HG02610 (cell line): Measurements from ENCODE around the gene CRX.
"Not testable (repeated sequence)": the region's sequence is repeated elsewhere in the genome, so short reads cannot be mapped to it uniquely, and the experiment has no call there.

Source experiments
- ATAC-seq: cut with Tn5 transposase; IDR thresholded peaks from one replicate; pipeline ENCODE4 v1.9.1; 2021; ENCODE audit warnings: mild to moderate bottlenecking, moderate library complexity; ENCODE audit not compliant: unreplicated experiment

The CRX gene

DNA sequence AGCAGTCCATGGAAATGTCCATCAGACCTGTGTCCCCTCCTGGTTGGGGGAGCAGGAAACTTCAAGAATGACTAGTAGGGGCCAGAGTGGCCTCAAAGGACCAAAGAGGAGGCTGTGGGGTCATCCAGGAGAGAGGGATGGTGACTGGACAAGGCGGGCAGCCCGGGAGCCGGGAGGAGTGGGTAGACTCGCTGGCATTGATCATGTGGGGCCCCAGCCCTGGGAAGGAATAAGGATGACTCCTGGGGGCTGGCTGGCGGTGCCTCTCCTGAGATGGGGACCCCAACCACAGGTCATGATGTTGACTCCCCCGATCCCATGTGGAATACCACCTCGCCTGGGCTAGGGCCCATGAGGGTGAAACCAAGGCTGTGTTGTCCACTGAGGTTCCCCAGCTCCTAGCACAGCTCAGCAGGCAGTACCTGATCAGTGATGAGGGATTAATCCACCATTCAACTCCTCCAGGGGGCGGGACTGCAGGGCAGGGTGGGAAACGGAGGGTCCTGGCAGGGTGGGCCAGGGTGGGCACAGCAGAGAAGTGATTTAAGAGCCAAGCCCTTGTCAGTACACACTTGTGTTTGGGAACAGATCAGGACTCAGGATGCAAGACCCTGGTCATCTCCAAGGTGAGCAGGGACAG is 37.0 kb downstream of the CRX start, which contains the start of gene TPRX2:
TSS of gene TPRX2 (plus strand) at position 590 of the 640 bp plus-strand sequence. CDS start at position 602, 12 bp downstream.
- not testable (repeated sequence) for ATAC-seq

GRCh38 chr19:47859838-47860237 is 38.1 kb downstream of the CRX start:
- not testable (repeated sequence) for ATAC-seq

- ATAC-seq: no peak
Observed at GRCh38 chr19:47860602-47861297, 39.0 kb downstream of the CRX start.

DNA sequence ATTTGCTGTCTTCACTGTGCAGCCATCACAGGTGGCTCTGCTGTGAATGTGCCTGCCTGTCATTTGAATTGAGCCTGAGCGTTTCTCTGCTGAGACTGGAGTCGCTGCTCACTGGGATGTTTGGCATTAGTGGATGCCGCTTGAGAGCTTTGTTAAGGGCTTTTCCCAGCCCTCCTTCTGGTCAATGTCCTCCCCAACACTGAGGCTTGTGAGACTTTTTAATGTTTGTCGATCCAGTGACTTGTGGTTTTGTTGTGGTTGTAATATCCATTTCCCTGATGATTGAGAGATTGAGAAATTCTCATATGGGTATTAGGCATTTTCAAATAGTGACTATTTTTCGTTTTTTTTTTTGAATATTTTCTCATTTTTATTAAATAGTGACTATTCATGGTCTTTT is 39.9 kb downstream of the CRX start:
- no peak for ATAC-seq

GRCh38 chr19:47863514-47863936 is 41.8 kb downstream of the CRX start:
- no peak for ATAC-seq

DNA sequence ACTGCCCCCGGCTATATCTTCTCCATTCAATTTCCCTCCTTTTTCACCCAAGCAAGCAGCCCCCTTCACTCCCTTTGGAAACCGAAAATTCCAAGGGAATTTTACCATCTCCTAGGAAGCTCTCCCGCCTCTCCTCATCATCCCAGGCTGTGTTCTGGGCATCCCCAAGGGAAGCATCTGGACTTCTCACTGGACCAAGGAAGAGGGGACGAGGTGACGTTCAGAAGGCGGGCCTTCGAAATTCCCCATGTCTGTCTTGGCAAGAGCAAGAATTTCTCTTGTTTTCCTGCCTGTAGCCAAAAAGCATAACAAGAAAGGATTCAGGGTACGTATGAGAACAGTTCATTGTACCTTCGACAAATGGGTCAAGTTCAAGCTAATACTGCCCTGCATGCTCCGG is 43.4 kb downstream of the CRX start:
- ATAC-seq: no peak

DNA sequence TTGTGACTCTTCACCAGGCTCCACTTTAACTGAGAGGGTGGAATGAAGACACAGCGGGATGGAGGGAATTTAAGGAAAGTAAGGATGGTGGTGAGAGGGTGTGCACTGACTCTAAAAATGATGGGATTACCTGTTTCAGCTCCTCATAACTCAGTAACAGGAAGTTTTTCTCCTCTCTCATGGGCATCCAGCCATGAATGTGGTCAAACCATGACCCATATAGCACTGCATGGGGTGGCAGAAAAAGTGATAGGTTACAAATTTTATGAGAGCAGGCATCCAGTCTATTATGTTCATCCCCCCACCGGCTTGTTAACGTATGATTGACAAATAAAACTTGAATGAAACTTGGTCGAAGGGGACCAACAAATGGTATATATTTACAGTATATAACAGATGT is 57.2 kb downstream of the CRX start:
- no peak for ATAC-seq

- not testable (repeated sequence) for ATAC-seq
Observed at GRCh38 chr19:47879385-47879784, 57.6 kb downstream of the CRX start.

- ATAC-seq: no peak
Observed at GRCh38 chr19:47881757-47882156, 60.0 kb downstream of the CRX start.

DNA sequence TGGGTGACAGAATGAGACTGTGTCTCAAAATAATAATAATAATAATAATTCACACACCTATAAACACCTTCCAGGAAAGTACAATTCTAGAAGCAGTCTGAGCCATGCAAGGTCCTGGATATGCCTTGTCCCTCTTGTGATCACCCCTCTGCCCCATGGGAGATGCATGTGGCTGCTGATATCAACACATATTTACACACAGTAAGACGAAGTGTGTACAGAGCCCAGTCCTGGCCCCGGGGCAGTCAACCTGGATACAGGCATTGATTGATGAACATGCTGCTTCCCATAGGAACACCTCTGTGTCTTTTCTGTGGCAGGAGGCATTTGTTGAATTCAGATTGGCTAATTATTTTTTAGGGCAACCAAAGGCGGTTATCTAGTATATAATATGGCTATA is 61.2 kb downstream of the CRX start:
- ATAC-seq: no peak

DNA sequence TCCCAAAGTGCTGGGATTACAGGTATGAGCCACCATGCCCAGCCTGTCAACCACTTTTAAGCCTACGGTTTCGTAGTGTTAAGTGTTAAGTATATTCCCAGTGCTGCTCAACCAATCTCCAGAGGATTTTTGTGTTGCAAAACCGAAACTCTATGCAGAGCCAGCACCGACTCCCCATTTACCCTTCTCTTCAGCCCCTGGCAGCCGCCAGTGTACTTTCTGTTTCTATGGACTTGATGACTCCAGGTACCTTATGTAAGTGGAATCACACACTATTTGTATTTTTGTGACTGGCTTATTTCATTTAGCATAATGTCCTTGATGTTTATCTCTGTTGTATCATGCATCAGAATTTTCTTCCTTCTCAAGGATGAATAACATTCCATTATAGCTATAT is 63.3 kb downstream of the CRX start:
- ATAC-seq: no peak

DNA sequence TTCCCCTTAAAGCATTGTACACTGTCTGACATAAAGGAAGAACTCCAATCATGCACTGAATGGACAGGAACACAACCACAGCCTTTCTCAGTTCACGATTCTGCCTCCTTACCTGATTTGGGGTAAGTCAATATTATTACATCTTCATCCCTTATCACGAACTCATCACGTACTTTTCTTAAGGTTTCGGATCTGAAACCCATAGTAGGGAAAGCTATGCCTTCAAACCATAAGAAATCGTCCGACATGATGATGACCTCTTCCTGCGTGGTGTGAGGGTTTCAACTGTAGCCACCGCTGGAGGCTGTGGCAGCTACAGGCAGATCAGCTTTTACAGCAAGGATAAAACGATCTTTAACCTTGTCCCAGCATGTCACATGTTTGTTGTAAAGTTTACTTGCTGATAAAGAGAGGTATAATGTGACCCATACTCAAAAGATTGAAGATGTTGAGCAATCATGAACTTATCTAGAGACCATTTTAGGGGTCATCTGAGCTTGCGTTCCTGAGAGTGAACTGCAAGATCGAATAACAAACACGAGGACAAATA is 64.3 kb downstream of the CRX start, which contains the start of gene SULT2A1:
TSS of gene SULT2A1 (minus strand) at position 306 of the 550 bp plus-strand sequence. CDS start at position 248, 58 bp downstream.
- no peak for ATAC-seq

GRCh38 chr19:47890865-47891621 is 69.3 kb downstream of the CRX start:
- ATAC-seq: no peak

GRCh38 chr19:47891622-47891922 is 69.8 kb downstream of the CRX start:
- no peak for ATAC-seq

GRCh38 chr19:47891923-47892666 is 70.4 kb downstream of the CRX start:
- no peak for ATAC-seq
